Glomerular endothelial cell (primary cell): ENCODE results near the gene ABL2. TPM values are rescaled to one million over a fixed set of nuclear protein-coding genes. Genes with fewer than 3 reads are reported as not detected.
"Not testable (repeated sequence)": the region's sequence is repeated elsewhere in the genome, so short reads cannot be mapped to it uniquely, and the experiment has no call there.

ENCODE experiments used
- DNase-seq: peaks from one replicate; pipeline ENCODE4 v3.0.0-alpha.2; 2011; ENCODE audit warnings: low read depth, low spot score; ENCODE audit errors: extremely low read depth
- total RNA-seq: library from RNA; depleted of rRNA; stranded (reverse); fragments of >200 nt; gene quantifications from 2 replicates; pipeline ENCODE4 v1.2.3, GENCODE V29; 2015

The ABL2 gene
- 55.7 and 101 TPM in 2 replicates for total RNA-seq

DNA sequence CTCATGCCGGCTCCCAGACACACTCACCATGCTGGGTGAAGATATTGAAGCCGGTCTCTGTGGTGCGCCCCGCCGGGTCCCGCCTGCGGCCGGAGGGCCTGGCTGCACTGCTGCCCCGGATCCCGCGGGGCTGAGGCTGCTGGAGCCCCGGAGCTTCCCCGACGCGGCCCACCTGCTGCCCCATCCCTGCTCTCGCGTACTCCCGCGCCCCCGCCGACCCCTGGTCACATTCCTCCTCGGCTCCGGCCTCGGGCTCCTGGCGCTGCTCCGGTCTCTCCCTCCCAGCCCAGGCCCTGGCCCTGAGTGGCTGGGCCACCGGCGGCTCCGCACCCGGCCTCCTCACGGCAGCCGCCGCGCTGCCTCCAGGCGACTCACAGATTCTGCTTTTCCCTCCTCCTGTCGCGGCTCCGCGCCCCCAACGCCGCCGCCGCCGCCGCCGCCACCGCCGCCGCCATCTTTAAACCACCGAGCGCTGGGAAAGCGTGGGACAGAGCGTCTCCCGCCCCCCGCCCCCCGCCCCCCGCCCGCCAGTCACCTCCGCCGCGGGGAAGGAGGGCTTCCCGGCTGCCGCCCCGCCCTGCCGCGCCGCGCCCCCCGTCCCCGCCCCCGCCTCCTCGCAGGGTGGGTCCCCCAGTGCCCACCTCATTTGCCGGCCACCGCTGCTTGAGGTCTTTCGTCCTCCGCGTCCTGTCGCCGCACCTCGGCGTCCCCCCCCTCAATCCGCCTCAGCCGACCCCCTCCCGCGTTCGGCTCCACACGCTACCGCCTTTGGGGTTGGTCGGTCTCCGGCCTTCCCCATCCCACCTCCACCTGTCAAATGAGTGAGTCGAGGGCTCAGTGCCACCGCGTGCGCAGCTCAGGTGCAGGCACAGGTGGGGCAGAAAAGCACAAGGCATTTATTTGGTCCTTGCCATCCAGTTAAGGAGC, at the start of gene ABL2:
ABL2 (minus strand) TSS at position 464 of the 927 bp plus-strand sequence; CDS start at position 184, 280 bp downstream.
- DNase-seq = no peak

DNA sequence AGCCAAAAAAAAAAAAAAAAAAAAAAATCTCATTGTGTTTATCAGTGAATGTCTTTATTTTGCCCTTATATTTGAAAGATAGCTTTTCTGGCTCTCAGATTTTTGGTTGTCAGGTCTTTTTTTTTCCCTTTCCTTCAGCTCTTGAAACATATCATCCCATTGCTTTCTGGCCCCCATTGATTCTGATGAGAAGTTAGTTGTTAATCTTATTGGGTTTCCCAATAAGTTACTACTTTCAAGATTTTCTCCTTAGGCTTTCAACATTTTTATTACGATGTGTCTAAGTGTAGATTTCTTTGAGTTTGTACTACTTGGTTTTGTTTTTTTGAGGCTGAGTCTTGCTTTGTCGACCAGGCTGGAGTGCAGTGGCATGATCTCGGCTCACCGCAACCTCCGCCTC, 49.4 kb upstream of the ABL2 start:
- DNase-seq = no peak

DNA sequence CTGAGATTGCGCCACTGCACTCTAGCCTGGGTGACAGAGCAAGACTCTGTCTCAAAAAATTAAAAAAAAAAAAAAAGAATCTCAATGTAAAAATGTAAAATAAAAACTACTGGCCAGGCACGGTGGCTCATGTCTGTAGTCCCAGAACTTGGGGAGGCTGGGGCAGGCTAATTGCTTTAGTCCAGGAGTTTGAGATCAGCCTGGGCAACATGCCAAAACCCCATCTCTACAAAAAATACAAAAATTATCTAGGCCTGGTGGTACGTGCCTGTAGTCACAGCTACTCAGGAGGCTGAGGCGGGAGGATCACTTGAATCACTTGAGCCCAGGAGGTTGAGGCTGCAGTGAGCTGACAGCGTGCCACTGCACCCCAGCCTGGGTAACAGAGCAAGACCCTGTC, 44.9 kb upstream of the ABL2 start:
- DNase-seq = not testable (repeated sequence)

DNA sequence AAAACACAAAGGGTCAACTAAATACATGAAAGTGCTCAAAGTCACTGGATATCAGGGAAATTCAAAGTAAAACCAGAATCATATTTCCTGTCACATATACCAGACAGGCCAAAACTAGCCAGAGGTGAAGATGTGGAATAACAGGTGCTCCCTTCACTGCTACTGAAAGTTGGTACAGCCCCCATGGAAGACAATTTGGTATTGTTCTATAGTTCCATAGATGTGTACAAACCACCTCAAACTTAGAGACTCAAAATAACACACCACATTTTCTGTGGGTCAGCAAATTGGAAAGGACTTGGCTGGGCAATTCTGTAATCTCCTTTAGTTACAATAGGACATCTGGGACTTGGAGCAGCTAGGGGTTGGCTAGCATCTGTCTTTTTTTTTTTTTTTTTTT, 39.6 kb upstream of the ABL2 start:
- DNase-seq = no peak

DNA sequence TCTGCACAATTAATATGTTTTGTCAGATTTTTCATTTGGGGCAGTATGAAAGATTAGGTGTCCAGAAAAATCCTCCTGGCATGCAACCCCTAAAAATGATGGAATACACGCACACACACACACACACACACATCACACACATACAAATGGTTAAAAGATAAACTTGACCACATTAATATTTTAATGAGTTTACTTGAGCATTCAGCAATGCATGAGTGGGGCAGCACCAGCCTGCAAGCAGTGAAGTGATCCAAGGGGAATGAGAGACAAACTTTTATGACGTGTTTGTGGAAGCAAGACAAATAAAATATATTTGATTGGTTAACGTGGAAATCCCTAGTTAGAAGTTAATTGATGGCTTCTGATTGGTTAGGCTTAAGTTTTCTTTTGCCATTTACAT, 35.0 kb upstream of the ABL2 start:
- DNase-seq = no peak

DNA sequence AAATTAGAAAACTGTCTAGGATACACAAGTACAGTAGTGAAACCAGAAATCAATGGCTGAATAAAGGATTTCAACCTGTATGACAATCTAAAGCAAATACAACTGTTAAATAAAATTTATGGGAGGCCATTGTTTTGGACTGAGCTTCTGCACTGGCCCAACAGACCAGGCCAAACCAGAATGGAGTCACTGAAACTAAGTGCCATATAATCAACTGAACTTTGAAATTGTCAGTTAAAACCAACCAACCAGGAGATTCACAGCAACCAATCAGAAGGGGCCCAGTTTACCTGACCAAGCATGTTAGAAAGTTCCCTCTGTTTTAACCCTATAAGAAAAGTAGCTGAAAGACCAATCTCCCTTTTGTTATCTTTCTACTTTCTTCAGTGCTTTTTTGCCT, 33.6 kb upstream of the ABL2 start:
- no peak for DNase-seq

DNA sequence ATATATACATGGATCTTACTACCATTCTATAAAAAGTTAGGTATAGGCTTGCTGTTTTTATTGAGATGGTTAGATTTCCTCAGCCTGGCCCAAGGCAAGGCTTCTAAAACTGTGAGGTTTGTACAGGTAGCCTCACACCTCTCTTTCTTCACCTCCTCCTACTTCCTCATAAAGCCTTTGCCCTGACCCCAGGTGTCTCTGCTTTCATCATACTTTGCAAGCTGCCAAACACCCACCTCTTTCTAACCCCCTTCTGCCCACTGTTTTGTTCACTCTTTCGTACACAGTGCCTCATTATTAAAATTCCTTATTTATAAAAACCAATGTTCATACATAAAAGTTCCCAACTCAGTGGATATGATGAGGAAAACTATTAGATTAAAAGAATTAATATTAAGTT, 32.7 kb upstream of the ABL2 start:
- no peak for DNase-seq

DNA sequence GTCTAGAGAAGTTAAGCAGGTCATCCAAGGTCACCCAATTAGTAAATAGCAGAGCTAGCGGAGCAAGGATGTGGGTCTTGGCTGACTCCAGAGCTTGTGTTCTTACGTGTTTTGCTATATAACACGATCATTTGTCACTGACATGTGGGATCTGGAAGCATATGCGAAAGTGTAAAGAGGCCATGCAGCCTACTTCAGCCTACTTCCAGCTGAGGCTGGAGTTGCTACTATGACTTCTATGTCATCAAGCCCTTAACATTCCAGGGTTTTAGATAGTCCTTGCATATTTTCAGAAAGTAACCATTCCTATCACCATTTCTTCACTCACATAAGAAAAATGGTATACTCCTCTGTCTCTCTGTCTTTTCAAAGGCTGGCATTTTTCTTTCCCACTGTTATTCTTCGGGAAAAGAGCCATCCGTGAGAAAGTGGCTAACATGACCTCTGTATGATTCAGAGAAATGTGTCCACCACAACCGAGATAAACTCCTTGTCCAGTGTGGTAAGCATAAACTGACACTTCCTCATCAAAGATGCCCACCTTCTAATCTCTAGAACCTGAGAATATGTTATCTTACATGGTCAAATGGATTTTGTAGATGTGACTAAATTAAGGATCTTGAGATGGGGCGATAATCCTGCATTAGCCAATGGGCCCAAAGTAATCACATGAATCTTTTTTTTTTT, 24.0 kb upstream of the ABL2 start:
- DNase-seq = no peak

DNA sequence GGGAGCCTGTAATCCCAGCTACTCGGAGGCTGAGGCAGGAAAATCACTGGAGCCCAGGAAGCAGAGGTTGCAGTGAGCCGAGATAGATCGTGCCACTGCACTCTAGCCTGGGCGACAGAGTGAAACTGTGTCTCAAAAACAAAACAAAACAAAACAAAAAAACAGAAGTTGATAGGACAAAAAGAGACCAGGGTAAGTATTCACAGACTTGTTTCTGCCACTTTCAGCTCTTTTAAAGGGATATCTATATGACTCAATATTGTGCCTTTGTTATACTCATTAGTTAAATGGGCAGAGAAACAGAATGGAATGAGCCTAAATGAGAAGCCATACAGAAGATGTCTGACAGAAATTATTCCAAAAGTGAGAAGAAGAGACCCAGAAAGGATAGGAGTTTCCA, 23.1 kb upstream of the ABL2 start:
- DNase-seq = no peak

DNA sequence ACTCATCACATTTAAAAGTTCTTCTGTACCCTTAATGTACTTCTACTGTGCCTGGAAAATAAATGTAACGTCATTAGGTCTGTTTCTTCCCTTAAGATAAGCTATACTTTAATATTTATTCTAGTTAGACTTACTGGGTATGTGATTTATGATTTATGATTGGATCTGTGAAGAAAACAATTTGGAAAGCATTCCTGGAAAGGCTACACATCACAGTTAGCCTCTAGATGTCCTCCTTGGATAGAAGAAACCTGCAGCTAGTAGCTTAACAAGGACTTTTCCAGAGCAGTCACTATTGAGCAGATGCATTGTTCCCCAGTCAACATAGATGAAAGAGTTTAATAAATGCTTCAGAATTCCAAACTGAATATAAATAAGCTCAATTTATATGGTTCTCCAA, 22.2 kb upstream of the ABL2 start:
- DNase-seq = no peak

DNA sequence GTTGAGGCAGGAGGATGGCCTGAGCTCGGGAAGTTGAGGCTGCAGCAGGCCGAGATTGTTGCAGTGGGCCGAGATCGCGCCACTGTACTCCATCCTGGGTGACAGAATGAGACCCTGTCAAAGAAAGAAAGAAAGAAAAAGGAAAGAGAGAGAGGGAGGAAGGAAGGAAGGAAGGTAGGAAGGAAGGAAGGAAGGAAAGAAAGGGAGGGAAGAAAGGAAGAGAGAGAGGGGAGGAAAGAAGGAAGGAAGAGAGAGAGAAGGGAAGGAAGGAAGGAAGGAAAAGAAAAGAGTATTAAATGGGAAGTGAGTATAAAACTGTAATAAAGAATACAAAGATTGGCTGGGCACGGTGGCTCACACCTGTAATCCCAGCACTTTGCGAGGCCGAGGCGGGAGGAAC, 18.4 kb upstream of the ABL2 start:
- no peak for DNase-seq

DNA sequence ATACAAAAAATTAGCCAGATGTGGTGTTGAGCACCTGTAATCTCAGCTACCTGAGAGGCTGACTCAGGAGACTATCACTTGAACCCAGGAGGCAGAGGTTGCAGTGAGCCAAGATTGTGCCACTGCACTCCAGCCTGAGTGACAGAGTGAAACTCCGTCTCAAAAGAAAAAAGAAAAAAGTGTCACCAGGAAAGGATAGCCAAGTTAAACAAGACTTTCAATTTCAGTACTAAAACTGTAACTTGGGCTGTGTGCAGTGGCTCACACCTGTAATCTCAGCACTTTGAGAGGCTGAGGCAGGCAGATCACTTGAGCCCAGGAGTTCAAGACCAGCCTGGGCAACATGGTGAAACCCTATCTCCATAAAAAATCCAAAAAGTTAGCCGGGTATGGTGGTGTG, 15.9 kb upstream of the ABL2 start:
- DNase-seq = not testable (repeated sequence)

DNA sequence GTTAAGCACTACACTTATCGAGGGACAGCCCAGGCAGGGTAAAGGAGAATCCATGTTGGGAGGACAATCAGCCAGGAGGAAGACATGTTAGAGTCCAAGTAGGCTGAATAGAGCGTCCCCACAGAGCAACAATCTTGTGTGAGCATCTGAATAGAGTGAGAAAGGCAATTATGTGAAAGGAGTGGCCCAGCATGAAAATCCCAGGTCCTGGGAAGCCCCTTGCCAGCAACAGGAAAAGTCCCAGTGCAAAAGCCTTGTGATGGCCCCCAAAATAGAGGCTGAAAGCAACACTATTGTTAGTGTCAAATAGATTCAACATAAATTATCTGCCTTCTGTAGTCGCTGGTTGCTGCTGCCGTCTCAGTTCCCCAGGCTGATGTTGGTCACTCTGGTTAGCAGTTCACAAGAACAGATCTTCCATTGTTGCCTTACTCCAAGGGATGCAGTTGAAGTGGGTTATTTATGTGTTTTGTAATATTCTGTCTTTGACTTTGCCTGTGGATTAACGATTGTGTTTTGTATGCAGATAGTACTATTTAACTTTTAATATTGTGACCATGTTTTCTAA, 12.1 kb upstream of the ABL2 start:
- DNase-seq = no peak

DNA sequence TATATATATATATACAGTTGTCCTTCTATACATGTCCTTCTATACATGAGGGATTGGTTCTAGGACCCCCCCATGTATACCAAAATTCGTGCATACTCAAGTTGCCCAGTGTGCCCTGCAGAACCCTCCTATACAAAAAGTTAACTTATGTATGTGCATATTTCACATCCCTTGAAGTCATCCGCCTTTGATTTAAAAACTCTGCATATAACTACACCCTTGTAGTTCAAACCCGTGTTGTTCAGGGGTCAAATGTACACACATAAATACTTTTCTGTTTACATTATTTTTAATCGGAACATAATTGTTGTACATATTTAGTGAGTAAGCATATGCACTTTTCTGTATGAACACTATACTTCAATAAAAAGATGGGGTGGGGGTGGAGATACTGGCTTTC, 7.7 kb upstream of the ABL2 start:
- no peak for DNase-seq

DNA sequence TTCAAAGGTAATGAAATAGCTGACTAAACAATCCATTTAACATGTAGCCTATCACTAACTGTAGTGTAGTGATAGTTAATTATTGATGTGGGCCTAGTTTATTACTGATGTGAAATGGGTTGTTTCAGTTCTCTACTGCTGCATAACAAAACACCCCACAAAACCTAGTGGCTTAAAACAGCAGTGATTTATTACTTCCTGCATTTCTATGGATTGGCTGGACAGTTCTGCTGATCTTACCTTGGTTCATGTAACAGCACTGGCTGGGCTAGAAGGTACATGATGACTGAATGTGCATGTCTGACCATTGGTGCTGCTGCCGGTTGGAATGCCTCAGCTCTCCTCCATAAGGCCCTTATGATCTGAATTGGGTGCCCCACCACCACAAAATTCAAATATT, 5.4 kb upstream of the ABL2 start:
- no peak for DNase-seq

DNA sequence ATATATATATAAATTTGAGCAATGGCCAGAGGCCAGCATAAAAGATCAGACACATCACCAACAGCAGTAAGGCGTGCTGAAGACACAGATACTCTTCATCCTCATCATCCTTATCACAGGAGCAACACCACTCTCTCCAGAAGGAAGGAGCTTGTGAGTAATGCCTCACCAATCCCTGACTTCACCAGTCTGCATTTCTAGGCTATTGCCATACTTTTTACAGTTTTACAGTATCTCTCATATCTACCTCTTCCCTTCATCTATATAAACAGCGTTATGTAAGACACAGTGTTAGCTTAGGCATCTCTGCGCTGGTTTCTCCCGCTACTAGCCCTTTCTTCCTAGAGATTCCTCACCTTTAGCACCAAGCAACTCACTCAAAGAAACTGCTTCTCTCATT, 2.4 kb upstream of the ABL2 start:
- DNase-seq = no peak

DNA sequence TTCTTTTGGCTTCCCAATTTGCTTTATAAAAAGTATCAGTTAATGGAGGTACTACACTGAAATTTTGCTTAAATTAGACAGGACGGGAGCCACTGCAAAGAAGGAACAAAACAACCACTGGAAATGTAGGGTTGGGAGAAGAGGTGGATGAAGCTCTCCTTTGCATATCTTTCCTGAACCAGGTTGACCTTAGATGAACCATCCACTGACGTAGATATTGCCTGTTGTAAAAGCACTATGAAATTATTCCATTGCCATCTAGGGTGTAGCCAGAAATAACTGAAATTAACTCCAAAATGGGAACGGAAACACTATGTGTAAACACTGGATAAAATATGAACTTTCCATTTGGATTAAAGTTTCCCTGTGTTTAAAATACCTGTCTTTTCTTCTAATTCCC, 1.2 kb upstream of the ABL2 start:
- DNase-seq = no peak

DNA sequence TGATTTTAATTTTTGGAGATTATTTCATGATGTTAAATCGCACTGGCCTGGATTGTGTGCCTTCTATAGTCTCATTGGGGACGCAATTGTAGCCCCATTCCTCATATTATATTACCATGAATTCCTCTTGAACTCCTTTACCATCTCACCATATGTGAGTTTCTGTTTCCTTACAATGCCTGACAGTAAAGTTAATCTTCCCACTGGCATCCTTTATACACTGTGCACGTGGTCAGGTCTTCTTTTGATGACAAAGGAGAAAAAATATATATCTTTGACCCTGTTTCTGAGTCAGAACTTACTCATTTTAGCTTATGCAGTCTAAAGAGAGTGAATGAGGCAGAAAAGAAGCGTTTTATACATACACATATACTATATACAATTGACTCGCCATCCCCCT, 774 bp upstream of the ABL2 start:
- DNase-seq = no peak

DNA sequence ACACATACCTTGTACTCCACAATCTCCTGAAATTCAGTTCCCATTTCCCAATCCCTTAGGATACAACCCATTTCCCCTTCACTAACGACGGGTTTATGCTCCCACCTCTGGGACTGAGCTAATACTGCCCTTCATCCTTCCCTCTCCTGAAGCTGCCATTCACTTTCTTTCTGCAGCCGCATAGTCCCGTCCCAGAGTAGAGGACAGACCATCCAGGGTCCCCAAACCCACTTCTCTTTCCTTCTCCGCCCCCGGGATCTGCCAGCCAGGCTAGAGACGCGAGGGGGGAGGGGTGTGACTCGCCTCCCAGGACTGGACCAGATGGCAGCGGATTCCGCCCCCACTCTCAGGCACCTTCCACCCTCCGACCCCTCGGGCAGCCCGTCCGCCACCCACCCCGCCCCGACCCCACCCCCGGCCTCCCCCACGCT, 679 bp downstream of the ABL2 start:
- DNase-seq = no peak

DNA sequence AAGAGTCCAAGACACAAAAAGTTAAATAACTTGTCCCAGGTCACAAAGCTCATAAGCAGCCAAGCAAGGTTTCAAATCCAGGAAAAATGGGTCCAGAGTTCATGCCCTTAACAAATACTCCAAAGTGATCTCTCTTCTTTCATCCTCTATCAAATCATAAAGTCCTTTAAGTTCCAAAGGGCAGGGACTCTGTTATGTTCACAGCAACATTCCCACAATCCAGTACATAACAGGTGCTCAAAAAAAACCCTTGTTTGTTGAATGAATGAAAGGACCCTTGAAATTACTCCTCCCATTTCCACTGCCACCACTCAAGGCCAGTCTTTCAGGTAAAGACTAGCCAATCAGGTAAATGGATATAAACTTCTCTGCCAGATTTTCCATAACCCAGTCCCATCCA, 2.7 kb downstream of the ABL2 start:
- DNase-seq = no peak

DNA sequence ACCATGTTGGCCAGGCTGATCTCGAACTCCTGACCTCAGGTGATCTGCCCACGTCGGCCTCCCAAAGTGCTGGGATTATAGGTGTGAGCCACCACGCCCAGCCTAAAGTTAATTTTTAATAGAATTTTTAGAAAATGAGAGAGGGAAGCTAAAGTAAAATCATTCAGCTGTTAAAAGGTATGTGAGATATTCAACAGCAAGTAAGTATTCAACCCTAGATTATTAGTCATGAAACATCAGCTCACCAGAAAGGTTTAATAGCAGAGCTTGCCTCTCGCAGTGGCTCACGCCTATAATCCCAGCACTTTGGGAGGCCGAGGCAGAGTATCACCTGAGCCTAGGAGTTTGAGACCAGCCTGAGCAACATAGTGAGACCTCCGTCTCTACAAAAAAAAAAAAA, 5.0 kb downstream of the ABL2 start:
- DNase-seq = not testable (repeated sequence)

DNA sequence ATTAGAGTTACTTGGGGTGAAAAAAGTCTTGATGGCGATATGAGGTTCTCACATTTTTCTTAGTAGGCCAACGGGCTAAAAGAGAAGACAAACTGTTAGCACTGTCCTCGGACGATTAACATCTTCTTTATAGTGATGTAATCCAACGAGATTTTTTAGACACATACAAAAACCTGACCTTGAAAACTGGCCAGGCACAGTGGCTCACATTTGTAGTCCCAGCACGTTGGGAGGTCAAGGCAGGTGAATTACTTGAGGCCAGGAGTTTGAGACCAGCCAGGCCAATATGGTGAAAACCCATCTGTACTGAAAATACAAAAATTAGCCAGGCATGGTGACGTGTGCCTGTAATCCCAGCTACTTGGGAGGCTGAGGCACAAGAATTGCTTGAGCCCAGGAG, 8.4 kb downstream of the ABL2 start:
- not testable (repeated sequence) for DNase-seq
